CD4-positive, alpha-beta T cell treated with Interleukin-4 for 1 hour (primary cell): ENCODE results near the gene CRKL.
A peak's percentile ranks its signal among the peaks of the same experiment; 100 is the strongest.

ENCODE experiments used
- DNase-seq, 2 donors: peaks; one replicate each; pipeline ENCODE4 v3.0.0-alpha.2; 2020 to 2022

Gene CRKL

DNA sequence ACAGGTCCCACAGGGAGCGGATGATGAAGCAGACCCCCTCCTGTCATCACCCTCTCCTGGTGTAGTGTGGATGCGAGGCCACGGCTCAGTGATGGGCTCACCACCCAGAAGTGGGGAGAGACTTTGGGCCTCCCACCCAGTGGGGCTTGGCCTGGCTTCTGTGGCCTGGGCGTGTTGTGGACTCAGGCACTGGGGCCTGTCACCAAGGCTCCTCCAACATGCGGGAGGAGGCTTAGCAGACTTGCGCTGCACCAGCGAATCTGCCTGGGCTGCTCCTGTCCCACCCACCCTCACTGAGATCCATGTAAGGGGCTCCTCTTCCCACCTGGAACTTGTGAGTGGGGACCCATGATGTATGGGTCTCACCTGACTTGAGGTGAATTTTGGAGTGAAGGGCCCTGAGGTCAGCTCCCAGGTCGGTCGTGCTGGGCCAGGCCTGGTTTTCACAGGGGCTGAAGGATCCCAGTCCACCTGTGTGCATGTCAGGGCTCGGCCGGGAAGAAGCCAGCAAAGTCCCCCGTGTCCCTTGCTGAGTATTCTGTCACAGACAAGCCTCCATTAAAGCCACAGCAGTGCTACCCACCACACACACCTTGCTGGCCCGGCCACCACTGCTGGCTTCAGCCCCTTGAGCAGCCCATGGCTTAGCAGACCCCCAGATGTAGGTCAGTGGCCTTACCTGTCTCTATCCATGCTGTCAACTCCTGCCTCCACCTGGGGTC lies 80.5 kb downstream of the CRKL start:
- no peak for DNase-seq

GRCh38 chr22:20998411-20999336 lies 81.5 kb downstream of the CRKL start:
- DNase-seq, result no peak

DNA sequence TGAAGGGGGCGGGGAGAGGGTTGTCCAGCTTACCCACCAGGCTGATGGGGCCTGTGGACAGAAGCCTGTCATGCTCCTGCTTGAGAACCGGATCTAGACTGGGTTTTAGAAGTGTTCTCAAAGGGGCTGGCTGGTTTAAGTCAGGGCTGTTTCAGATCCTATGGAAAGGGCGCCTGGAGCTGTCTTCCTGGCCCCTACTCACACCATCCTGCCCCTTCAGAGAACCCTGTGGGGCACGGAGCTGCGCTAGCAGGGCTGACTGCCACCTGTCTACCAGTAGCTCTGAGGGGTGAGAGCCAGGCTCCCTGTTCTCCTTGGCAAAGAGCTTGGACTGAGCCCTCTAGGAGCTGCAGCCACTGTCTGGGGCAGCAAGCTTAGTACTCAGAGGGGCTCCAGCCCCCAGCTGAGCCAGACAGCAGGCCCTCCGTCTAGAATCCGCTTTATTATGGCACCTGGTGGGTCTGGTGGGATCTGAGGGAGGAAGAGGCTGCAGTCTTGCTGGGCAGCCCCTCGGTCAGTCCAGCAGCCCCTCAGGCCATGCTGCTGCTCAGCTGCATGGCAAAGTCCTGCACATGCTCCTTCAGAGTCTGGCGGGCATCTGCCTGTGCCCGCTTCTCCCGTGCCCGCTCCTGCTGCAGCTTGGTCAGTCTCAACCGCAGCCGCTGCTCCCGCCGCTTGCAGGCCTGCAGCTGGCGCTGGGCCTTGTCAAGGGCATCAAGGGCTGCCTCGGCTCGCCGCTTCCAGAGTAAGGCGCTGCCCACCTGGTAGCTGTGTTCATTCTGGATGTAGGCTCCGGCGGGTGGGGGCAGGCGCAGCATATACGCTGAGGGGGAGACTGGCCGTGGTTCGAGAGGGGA lies 82.4 kb downstream of the CRKL start:
- DNase-seq, result no peak

- DNase-seq, result no peak
These were observed 83.2 kb downstream of the CRKL start for GRCh38 chr22:21000207-21000986.

- no peak for DNase-seq
These were observed 83.9 kb downstream of the CRKL start for GRCh38 chr22:21000987-21001600.

- peak; percentile 96 for DNase-seq
These were observed 84.6 kb downstream of the CRKL start, which contains the start of gene THAP7 for GRCh38 chr22:21001601-21002325. Gene THAP7, minus strand, starts transcription at chr22:21002118. Its CDS starts 207 bp downstream, at chr22:21001911.
